Measurements from ENCODE around the gene MRPL48.

DNA sequence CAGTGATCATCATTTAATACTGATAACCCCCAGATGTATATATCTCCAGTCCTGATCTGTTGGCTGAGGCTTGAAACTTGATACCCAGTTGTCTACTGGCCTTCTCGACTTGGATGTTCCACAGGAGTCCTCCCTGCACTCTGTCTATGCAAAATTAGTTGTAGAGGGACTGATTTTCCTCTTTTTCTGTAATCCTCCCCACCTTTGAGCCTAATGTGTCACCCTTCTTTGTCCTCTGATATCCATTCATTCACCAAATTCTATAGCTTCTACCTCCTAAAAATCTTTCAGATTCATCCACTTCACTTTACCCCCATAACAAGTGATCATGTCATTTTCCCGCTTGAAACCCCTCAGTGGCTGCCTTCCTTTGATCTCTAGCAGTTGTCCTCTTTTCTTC, 72.5 kb downstream of the MRPL48 start:
- TF ChIP-seq TAF1 (IDR thresholded peaks at IDR 0.05; ENCODE audit: borderline replicate concordance, low read depth, low read length) (no peak), POLR2A (IDR thresholded peaks at IDR 0.05; ENCODE audit: low read depth, low read length) (no peak), POLR2AphosphoS5 (IDR thresholded peaks at IDR 0.05; ENCODE audit: low read depth, low read length) (no peak)

Measured in GM12892 (cell line).